Glutamatergic neuron (in vitro differentiated cells): ENCODE data around the gene ZSCAN5A. TPM values are rescaled to one million over a fixed set of nuclear protein-coding genes. Genes with fewer than 3 reads are reported as not detected.
"Not testable (repeated sequence)": the region's sequence is repeated elsewhere in the genome, so short reads cannot be mapped to it uniquely, and the experiment has no call there.

Experiments used
- DNase-seq: peaks from one replicate; pipeline ENCODE4 v3.0.0; 2022
- H3K27ac Mint-ChIP-seq: one replicate; pipeline ENCODE4 v1.8.0; 2020; ENCODE audit warnings: mild to moderate bottlenecking, mixed read lengths, inconsistent platforms; ENCODE audit not compliant: unreplicated experiment
- H3K27me3 Mint-ChIP-seq: one replicate; pipeline ENCODE4 v1.8.0; 2020; ENCODE audit warnings: mild to moderate bottlenecking, moderate library complexity, mixed read lengths, inconsistent platforms; ENCODE audit not compliant: unreplicated experiment
- H3K36me3 Mint-ChIP-seq: one replicate; pipeline ENCODE4 v1.8.0; 2020; ENCODE audit warnings: mild to moderate bottlenecking, mixed read lengths, inconsistent platforms; ENCODE audit not compliant: unreplicated experiment
- H3K4me1 Mint-ChIP-seq: one replicate; pipeline ENCODE4 v1.8.0; 2020; ENCODE audit warnings: mild to moderate bottlenecking, low read depth, mixed read lengths, inconsistent platforms; ENCODE audit not compliant: unreplicated experiment
- H3K4me3 Mint-ChIP-seq: one replicate; pipeline ENCODE4 v1.8.0; 2020; ENCODE audit warnings: mild to moderate bottlenecking, mixed read lengths, inconsistent platforms; ENCODE audit not compliant: unreplicated experiment
- H3K9me3 Mint-ChIP-seq: one replicate; pipeline ENCODE4 v1.8.0; 2020; ENCODE audit warnings: mild to moderate bottlenecking, moderate library complexity, mixed read lengths, inconsistent platforms; ENCODE audit not compliant: unreplicated experiment
- CTCF ChIP-seq: fragments of 200-600 bp; sonication (generic); IDR thresholded peaks from one replicate; pipeline ENCODE4 v1.5.0; 2021; ENCODE audit not compliant: partially characterized antibody, unreplicated experiment
- total RNA-seq: library from RNA; stranded (reverse); fragmentation: NEBNext Ultra II Directional; extraction: Animal tissue kit (Norgen Biotek cat#: 25700); gene quantifications from one replicate; pipeline ENCODE4 v1.2.1, GENCODE V29; 2021; ENCODE audit not compliant: unreplicated experiment

The ZSCAN5A gene
- total RNA-seq, 1 donor from 2014 or later: 13.1 TPM

- Mint-ChIP-seq H3K27me3 (peaks cover 7% of the 10 kb centered on the region), H3K36me3 (peaks cover 8% of the 10 kb centered on the region), H3K9me3 (peaks cover 5% of the 10 kb centered on the region), H3K4me1 (peaks cover 4% of the 10 kb centered on the region), H3K27ac (peak overlapping the region; percentile 91), H3K4me3 (no peak overlapping the region)
- peak; percentile 94 for TF ChIP-seq CTCF
- peak; percentile 95 for DNase-seq
Measured at GRCh38 chr19:56252699-56253422, 61.8 kb downstream of the ZSCAN5A start.

GRCh38 chr19:56248736-56249338 lies 65.8 kb downstream of the ZSCAN5A start:
- not testable (repeated sequence) for H3K4me1 Mint-ChIP-seq, H3K27ac Mint-ChIP-seq

GRCh38 chr19:56245764-56246163 lies 68.9 kb downstream of the ZSCAN5A start:
- not testable (repeated sequence) for H3K27me3 Mint-ChIP-seq

More at GRCh38 chr19:56248736-56249338, 65.8 kb downstream of the ZSCAN5A start:
- not testable (repeated sequence) for H3K9me3 Mint-ChIP-seq, DNase-seq, H3K4me3 Mint-ChIP-seq, H3K27me3 Mint-ChIP-seq
- peaks cover 13% of the 10 kb centered on the region for H3K36me3 Mint-ChIP-seq

GRCh38 chr19:56245121-56245740 lies 69.4 kb downstream of the ZSCAN5A start:
- H3K4me1 Mint-ChIP-seq: no peaks in the 10 kb centered on the region

More at GRCh38 chr19:56245764-56246163, 68.9 kb downstream of the ZSCAN5A start:
- not testable (repeated sequence) for H3K4me3 Mint-ChIP-seq, H3K9me3 Mint-ChIP-seq, DNase-seq, H3K4me1 Mint-ChIP-seq, H3K36me3 Mint-ChIP-seq, H3K27ac Mint-ChIP-seq

GRCh38 chr19:56223481-56223880 lies 91.2 kb downstream of the ZSCAN5A start:
- Mint-ChIP-seq H3K9me3 (no peaks in the 10 kb centered on the region), H3K27ac (no peak overlapping the region), H3K27me3 (peaks cover 2% of the 10 kb centered on the region), H3K4me3 (no peak overlapping the region), H3K4me1 (no peaks in the 10 kb centered on the region), H3K36me3 (peaks cover 16% of the 10 kb centered on the region)
- TF ChIP-seq CTCF: no peak
- no peak for DNase-seq

More at GRCh38 chr19:56245121-56245740, 69.4 kb downstream of the ZSCAN5A start:
- Mint-ChIP-seq H3K4me3 (no peak overlapping the region), H3K9me3 (peaks cover 4% of the 10 kb centered on the region), H3K27me3 (peaks cover 2% of the 10 kb centered on the region), H3K27ac (no peak overlapping the region), H3K36me3 (peaks cover 5% of the 10 kb centered on the region)
- no peak for TF ChIP-seq CTCF
- no peak for DNase-seq
